Liver (tissue), 9 donors: ENCODE results near the gene UBE3B. TPM values are rescaled to one million over a fixed set of nuclear protein-coding genes. Genes with fewer than 3 reads are reported as not detected.

ENCODE experiments used
- DNase-seq: peaks from one replicate; pipeline ENCODE4 v3.0.0-alpha.2; 2017; ENCODE audit warnings: low spot score
- H3K27ac ChIP-seq, 2 donors: one replicate each; pipeline ENCODE4 v1.7.0; 2013; ENCODE audit warnings: inconsistent platforms in 2 of 2, low read length in 2 of 2, control low read depth in 1 of 2, low read depth in 1 of 2, mild to moderate bottlenecking in 1 of 2
- H3K27me3 ChIP-seq, 4 donors: one replicate each; pipeline versions ENCODE4 v1.6.1 to v1.7.0; 2013; ENCODE audit warnings: low read length in 3 of 4, inconsistent platforms in 1 of 4, mild to moderate bottlenecking in 1 of 4, moderate library complexity in 1 of 4; ENCODE audit not compliant: control insufficient read depth in 4 of 4, insufficient read depth in 4 of 4
- H3K36me3 ChIP-seq, 4 donors: one replicate each; pipeline versions ENCODE4 v1.6.1 to v1.7.0; 2013; ENCODE audit warnings: low read length in 3 of 4, mild to moderate bottlenecking in 3 of 4, low read depth in 1 of 4, moderate library complexity in 1 of 4; ENCODE audit not compliant: control insufficient read depth in 4 of 4, insufficient read depth in 3 of 4
- H3K4me1 ChIP-seq, 4 donors: one replicate each; pipeline versions ENCODE4 v1.6.1 to v1.7.0; 2013; ENCODE audit warnings: low read length in 3 of 4, mild to moderate bottlenecking in 3 of 4, moderate library complexity in 1 of 4; ENCODE audit not compliant: control insufficient read depth in 4 of 4, insufficient read depth in 4 of 4
- H3K4me3 ChIP-seq, 3 donors: one replicate each; pipeline versions ENCODE4 v1.6.1 to v1.7.0; 2013; ENCODE audit warnings: low read length in 3 of 3, control low read depth in 1 of 3, low read depth in 1 of 3, mild to moderate bottlenecking in 1 of 3
- H3K9ac ChIP-seq, 2 donors: one replicate each; pipeline ENCODE4 v1.7.0; 2013; ENCODE audit warnings: low read length in 2 of 2, mild to moderate bottlenecking in 2 of 2, moderate library complexity in 2 of 2, control low read depth in 1 of 2, low read depth in 1 of 2
- H3K9me3 ChIP-seq, 4 donors: one replicate each; pipeline versions ENCODE4 v1.6.1 to v1.7.0; 2013; ENCODE audit warnings: low read length in 3 of 4; ENCODE audit not compliant: control insufficient read depth in 4 of 4
- ATF3 ChIP-seq: IDR thresholded peaks from 2 replicates; pipeline ENCODE4 v1.6.1; 2016; ENCODE audit warnings: antibody characterized with exemption
- CTCF ChIP-seq: fragments of 150-350 bp; IDR thresholded peaks from 2 replicates; pipeline ENCODE4 v1.5.1; 2017; ENCODE audit warnings: improper control_type of control experiment, low read depth, low read length; ENCODE audit not compliant: missing input control
- GABPA ChIP-seq, 2 donors: IDR thresholded peaks in 1 of 2; conservative IDR thresholded peaks in 1 of 2; 2 replicates each; pipeline ENCODE4 v1.6.1; 2016; ENCODE audit warnings: antibody characterized with exemption in 2 of 2, mild to moderate bottlenecking in 1 of 2, moderate library complexity in 1 of 2
- HNF4A ChIP-seq, 2 donors: conservative IDR thresholded peaks; 2 replicates each; pipeline ENCODE4 v1.6.1; 2016; ENCODE audit warnings: antibody characterized with exemption in 2 of 2, mild to moderate bottlenecking in 2 of 2
- HNF4G ChIP-seq: IDR thresholded peaks from 2 replicates; pipeline ENCODE4 v1.6.1; 2016; ENCODE audit warnings: antibody characterized with exemption
- JUND ChIP-seq, 2 donors: IDR thresholded peaks; 2 replicates each; pipeline ENCODE4 v1.6.1; 2016; ENCODE audit warnings: antibody characterized with exemption in 2 of 2
- MAX ChIP-seq: IDR thresholded peaks from 2 replicates; pipeline ENCODE4 v1.6.1; 2016; ENCODE audit warnings: antibody characterized with exemption
- NR2F2 ChIP-seq: IDR thresholded peaks from 2 replicates; pipeline ENCODE4 v1.6.1; 2016; ENCODE audit warnings: antibody characterized with exemption
- RAD21 ChIP-seq, 2 donors: IDR thresholded peaks; 2 replicates each; pipeline ENCODE4 v1.6.1; 2016; ENCODE audit warnings: antibody characterized with exemption in 2 of 2, mild to moderate bottlenecking in 2 of 2
- REST ChIP-seq: IDR thresholded peaks from 2 replicates; pipeline ENCODE4 v1.6.1; 2016; ENCODE audit warnings: antibody characterized with exemption, mild to moderate bottlenecking
- RXRA ChIP-seq, 2 donors: IDR thresholded peaks; 2 replicates each; pipeline ENCODE4 v1.6.1; 2017 to 2018; ENCODE audit warnings: antibody characterized with exemption in 2 of 2, mild to moderate bottlenecking in 1 of 2
- SP1 ChIP-seq: IDR thresholded peaks from 2 replicates; pipeline ENCODE4 v1.6.1; 2018; ENCODE audit warnings: antibody characterized with exemption, mild to moderate bottlenecking
- TAF1 ChIP-seq: conservative IDR thresholded peaks from 2 replicates; pipeline ENCODE4 v1.6.1; 2016; ENCODE audit warnings: antibody characterized with exemption, mild to moderate bottlenecking
- whole genome bisulfite sequencing: extraction: QIAGEN DNeasy Blood & Tissue Kit; methylation state at CpG from one replicate; pipeline ENCODE4 v1.1.7; 2013; 5-methylcytosine and 5-hydroxymethylcytosine counted together
- polyA plus RNA-seq, 2 donors: library from polyadenylated mRNA; stranded (reverse) in 1 of 2; unstranded in 1 of 2; fragments of 200-250 nt in 1 of 2; fragments of >200 nt in 1 of 2; fragmentation: Nextera tagmentation in 1 of 2; extraction: Ambion mirVana in 1 of 2; gene quantifications; one replicate each; pipeline versions ENCODE4 v1.2.1 to v1.2.3, GENCODE V29; 2013 to 2015
- total RNA-seq, 2 donors: library from RNA; depleted of rRNA; stranded (reverse); fragments of >200 nt; gene quantifications; one replicate each; pipeline ENCODE4 v1.2.3, GENCODE V29; 2014
- donor health status: healthy.
- donor health status: healthy.
- donor health status: healthy.
- donor health status: healthy.
- donor health status: healthy.

Gene UBE3B
- total and polyA plus RNA-seq, 4 donors, result 9.3 to 43.4 (median 24.1) TPM

GRCh38 chr12:109523504-109523903, 46.1 kb downstream of the UBE3B start:
- H3K27me3 ChIP-seq, result no peaks in the 10 kb centered on the region
- 94% methylated on average over 5 of the region's 5 CpGs for WGBS
- H3K9me3 ChIP-seq, result no peaks in the 10 kb centered on the region
- H3K27ac ChIP-seq, result no peak overlapping the region
- no peak for TF ChIP-seq RXRA (IDR thresholded peaks at IDR 0.05)
- DNase-seq, result no peak
- no peaks in the 10 kb centered on the region for H3K4me1 ChIP-seq
- peaks cover 4 to 75% (median 42%) of the 10 kb centered on the region in 4 donors for H3K36me3 ChIP-seq
- H3K4me3 ChIP-seq, result no peak overlapping the region
- no peak overlapping the region for H3K9ac ChIP-seq

- no peak for DNase-seq
- no peaks in the 10 kb centered on the region for H3K4me1 ChIP-seq
- H3K27me3 ChIP-seq, result no peaks in the 10 kb centered on the region
- no peak overlapping the region for H3K27ac ChIP-seq
- TF ChIP-seq MAX, result no peak
- TF ChIP-seq RAD21 (IDR thresholded peaks at IDR 0.05), result no peak
- no peak for TF ChIP-seq CTCF
- TF ChIP-seq ATF3, result no peak
- TF ChIP-seq RXRA (IDR thresholded peaks at IDR 0.05), result no peak
- peaks cover 4 to 76% (median 41%) of the 10 kb centered on the region in 4 donors for H3K36me3 ChIP-seq
- no peak overlapping the region for H3K4me3 ChIP-seq
- no peak overlapping the region for H3K9ac ChIP-seq
- H3K9me3 ChIP-seq, result no peaks in the 10 kb centered on the region
- WGBS, result 92% methylated on average over 26 of the region's 26 CpGs
Measured at GRCh38 chr12:109524466-109525278, 47.2 kb downstream of the UBE3B start.

GRCh38 chr12:109525279-109525585, 47.8 kb downstream of the UBE3B start:
- no peak for TF ChIP-seq RAD21 (IDR thresholded peaks at IDR 0.05)
- no peak for TF ChIP-seq HNF4A (conservative IDR thresholded peaks at IDR 0.05)
- TF ChIP-seq JUND (IDR thresholded peaks at IDR 0.05), result no peak
- no peak for TF ChIP-seq REST
- no peak for TF ChIP-seq CTCF
- TF ChIP-seq TAF1, result no peak
- TF ChIP-seq HNF4G, result no peak
- no peak for TF ChIP-seq RXRA (IDR thresholded peaks at IDR 0.05)
- TF ChIP-seq MAX, result no peak
- no peak for TF ChIP-seq GABPA (IDR thresholded peaks at IDR 0.05 in 1 of 2, conservative IDR thresholded peaks at IDR 0.05 in 1 of 2)
- no peak for TF ChIP-seq NR2F2
- no peak for TF ChIP-seq SP1
- 94% methylated on average over 3 of the region's 3 CpGs for WGBS
- no peak for DNase-seq
- Histone ChIP-seq H3K9me3 (no peaks in the 10 kb centered on the region), H3K4me1 (no peaks in the 10 kb centered on the region), H3K36me3 (peaks cover 5 to 73% (median 45%) of the 10 kb centered on the region in 4 donors), H3K27me3 (no peaks in the 10 kb centered on the region), H3K4me3 (no peak overlapping the region), H3K27ac (no peak overlapping the region), H3K9ac (no peak overlapping the region)
